HG02970 (cell line): Measurements from ENCODE around the gene MAP2K6.

ENCODE experiments used
- ATAC-seq: cut with Tn5 transposase; IDR thresholded peaks from one replicate; pipeline ENCODE4 v1.9.1; 2021; ENCODE audit warnings: mild to moderate bottlenecking, moderate library complexity, moderate number of reproducible peaks; ENCODE audit not compliant: unreplicated experiment, low FRiP score

Gene MAP2K6

DNA sequence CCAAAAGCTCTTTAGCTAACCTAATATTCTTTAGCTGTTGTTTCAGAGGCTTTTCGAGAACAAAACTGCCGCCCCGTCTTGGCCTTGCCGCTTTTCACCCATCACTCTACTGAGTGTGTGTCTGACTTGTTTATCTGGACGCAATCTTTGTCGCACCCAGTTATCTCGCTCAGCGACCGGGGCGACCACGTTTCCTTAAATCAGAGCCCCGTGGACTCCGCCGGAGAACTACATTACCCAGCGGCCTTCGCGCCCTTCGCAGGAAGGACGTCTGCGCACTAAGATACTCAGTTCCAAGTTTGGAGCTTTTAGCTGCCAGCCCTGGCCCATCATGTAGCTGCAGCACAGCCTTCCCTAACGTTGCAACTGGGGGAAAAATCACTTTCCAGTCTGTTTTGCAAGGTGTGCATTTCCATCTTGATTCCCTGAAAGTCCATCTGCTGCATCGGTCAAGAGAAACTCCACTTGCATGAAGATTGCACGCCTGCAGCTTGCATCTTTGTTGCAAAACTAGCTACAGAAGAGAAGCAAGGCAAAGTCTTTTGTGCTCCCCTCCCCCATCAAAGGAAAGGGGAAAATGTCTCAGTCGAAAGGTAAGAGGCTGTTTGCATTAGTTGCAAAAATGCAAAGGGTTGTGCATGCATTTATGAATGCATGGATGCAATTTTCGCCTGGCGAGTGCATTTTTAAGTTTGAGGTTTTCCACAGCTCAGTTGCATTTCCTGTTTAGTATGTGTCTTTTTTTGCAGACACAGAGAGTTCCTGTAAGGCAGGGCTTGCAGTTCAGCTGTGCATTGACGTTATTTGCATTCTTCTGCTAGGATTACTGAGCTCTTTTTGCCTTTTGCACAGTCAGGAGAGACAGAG, at the start of gene MAP2K6:
Gene MAP2K6, plus strand, starts transcription at position 290 of the 867 bp plus-strand sequence. Its CDS starts 288 bp downstream, at position 578.
- ATAC-seq, result peak; percentile 94

DNA sequence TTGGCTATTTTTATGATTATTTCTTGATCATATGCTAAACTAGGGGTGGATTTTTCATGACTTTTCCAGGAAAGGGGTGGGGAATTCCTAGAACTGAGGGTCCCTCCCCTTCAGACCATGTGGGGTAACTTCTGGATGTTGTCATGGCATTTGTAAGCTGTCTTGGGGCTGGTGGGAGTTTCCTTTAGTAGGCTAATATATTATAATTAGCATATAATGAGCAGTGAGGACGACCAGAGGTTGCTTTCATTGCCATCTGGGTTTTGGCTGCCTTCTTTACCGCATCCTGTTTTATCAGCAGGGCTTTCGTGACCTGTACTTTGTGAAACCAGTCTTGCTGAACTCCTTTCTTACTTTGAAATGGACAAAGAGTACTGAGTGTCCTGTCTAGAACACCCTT, 47.2 kb upstream of the MAP2K6 start:
- peak; percentile 51 for ATAC-seq

DNA sequence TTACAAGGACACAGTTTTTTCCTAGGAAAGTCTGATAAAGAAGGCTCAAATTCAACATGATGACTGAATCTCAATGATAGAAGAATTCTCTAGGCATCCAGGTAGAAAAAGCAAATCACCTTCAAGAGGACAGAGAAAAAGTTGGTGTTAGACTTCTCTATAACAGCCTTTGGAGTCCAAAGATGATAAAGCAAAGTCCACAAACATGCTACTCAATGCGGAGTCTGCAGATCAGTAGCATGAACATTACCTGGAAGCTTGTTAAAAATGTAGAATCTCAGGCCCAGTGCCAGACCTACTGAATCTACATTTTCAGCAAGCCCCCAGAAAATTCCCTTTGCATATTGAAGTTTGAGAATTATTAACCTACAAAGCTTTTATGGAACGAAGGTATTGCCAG, 41.4 kb upstream of the MAP2K6 start:
- ATAC-seq, result no peak

DNA sequence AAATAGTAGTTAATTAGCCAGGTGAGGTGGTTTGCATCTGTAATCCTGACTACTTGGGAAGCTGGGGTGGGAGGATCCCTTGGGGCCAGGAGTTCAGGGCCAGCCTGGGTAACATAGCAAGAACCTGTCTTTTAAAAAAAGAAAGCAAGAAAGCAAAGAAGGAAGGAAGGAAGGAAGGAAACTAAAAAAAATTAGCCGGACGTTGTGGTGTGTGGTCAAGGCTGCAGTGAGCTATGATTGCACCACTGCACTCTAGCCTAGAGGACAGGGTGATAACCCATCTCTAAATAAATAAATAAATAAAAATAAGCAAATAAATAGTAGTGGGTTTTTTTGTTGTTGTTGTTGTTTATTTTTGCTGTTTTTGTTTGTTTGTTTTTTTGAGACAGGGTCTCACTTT, 39.3 kb upstream of the MAP2K6 start:
- no peak for ATAC-seq

DNA sequence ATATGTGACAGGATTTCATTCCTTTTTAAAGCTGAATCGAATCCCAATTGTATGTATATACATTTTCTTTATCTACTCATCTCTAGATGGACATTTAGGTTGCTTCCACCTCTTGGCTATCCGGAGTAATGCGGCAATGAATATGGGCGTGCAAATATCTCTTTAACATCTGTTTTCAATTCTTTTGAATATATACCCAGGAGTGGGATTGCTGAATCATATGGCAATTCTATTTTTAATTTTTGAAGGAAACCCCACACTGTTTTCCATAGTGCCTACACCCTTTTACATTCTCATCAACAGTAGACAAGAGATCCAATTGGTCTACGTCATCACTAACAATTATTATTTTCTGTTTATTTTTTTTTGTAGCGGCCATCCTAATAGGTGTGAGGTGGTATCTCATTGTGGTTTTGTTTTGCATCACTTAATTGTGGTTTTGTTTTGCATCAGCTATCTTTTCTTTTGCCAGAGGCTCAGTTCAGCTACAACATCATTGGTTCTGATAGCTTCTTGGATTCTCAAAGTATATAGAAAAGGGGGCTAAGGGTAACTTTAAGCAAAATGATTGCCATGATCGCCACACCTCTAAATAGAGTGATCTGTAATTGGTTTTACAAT, 25.6 kb upstream of the MAP2K6 start:
- no peak for ATAC-seq

DNA sequence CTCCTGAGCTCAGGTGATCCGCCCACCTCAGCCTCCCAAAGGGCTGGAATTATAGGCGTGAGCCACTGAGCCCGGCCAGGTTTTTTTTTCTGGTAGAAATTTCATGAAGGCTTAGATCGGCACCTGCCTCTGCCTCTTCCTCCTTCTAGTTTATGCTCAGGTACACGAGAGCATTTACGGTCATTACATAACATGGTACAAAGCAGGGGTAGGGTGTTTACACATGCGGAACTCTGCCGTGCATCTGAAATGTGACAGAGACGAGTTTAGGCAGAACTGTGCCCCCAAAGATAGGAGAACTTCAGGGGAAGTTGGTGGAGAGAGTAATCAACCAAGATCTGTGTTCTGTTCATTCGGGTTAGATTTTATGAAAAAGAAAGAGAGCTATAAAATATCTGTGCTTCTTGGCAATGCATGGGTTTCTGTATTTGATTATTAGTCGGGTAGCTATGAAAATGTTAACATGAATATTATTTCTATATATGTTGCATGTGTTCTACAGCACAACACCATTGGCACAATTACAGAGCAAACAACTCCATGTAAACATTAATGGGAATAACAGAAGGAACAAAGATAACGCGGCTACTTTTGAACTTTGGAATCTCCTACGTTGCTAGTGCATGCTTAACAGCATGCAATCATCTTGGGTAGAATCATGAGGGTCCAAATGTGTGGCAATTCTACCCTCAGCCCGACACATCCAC, 23.5 kb upstream of the MAP2K6 start:
- no peak for ATAC-seq

DNA sequence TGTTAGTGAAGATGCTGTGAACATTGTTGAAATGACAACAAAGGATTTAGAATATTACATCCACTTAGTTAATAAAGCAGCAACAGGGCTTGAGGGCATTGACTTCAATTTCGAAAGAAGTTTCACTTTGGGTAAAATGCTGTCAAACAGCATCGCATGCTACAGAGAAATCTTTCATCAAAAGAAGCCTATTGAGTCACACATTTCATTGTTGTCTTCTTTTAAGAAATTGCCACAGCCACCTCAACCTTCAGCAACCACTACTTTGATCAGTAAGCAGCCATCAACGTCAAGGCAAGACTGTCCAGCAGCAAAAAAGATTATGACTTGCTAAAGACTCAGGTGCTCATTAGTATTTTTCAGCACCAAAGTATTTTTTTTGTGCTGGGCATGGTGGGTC, 13.2 kb upstream of the MAP2K6 start:
- ATAC-seq, result no peak

DNA sequence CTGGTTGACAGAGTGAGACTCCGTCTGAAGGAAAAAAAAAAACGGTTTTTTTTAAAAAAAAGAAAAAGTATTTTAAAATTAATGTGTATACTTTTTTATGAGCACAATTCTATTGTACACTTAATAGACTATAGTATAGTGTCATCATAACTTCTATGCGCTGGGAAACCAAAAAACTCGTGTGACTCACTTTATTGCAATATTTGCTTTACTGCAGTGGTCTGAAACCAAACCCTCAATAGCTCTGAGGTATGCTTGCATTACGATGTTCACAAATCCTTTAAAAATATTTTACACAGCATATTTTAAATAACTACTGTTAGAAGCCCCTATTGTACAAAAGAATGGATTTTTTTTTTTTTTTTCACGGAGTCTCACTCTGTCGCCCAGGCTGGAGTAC, 12.4 kb upstream of the MAP2K6 start:
- ATAC-seq, result no peak

DNA sequence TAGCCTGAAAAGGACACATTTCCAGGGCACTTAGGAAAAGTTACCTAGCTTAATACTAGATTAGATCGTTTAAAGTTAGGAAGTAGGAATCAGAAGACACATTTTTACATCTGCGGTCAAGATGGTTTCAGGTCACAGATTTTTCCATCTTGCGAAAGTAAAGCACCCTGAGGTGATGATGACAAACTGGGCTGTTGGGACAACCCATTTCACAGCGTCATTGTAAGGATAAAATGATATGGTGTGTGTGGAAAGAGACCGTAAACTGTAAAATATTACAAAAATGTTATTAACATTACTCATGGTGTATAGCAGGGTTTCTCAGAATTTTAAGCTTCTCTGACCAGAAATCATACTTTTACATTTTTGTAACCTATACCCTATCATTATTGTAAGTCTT, 10.1 kb upstream of the MAP2K6 start:
- no peak for ATAC-seq

DNA sequence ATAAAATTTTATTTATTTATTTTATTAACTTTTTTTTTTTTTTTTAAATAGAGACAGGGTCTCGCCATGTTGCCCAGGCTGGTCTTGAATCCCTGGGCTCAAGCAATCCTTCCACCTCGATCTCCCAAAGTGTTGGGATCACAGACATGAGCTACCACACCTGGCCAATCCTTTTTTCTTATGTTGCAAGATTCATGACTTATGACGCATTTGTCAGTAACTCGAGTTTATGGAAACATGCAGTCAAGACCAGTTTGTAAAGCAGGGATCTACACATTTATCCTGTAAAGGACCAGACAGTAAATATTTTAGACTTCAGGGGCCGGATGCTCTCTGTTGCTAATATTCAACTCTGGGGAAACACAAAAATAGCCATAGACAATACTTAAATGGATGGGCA, 9.4 kb upstream of the MAP2K6 start:
- ATAC-seq, result no peak

DNA sequence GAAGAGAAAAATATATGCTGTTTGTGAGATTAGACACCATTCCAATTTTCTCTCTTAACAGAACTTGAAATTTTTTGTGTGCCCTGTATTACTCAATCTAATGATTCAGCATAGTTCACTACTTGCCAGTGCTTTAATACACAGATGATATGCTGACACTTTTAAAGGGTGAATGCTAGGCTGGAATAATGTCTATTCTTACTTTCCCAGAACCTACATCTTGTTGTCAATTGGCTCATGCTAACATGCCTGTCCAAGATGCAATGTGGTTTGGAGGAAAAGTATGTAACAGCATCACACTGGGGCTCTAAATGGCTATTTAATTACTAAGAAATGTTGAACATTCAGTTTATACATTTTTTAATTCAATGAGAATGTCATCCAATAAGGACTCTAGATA, 7.6 kb upstream of the MAP2K6 start:
- ATAC-seq, result no peak

DNA sequence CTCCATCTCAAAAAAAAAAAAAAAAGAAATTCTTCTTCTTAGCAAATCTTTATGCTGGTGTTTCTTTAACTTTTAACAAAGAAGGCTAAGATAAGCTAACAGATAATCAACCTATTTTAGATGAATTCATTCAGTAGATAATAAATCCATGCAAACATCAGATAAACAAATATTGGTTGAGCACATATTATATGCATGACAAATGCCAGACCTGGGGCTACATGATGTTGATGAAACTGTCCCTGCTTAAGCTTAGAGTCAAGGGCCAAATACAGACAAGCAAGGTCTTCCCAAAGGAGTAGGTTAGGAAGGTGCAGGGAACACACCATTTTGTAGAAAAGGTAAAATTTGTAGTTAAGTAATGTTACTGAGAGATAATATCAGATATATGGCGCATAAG, 6.7 kb upstream of the MAP2K6 start:
- ATAC-seq, result no peak

DNA sequence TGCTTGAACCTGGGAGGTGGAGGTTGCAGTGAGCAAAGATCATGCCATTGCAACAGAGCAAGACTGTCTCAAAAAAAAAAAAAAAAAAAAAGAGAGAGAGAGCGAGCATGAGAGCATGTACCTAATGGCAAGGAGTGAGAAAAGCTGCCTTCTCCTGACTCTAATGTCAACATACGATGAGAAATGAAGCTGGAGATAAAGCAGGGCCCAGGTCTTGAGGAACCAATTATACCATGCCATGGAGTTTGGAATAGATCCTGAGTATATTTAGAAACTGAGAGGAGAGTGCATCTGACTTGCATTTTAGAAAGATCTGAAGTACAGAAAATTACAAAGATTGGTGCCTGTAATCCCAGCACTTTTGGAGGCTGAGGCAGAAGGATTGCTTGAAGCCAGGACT, 3.8 kb upstream of the MAP2K6 start:
- no peak for ATAC-seq

DNA sequence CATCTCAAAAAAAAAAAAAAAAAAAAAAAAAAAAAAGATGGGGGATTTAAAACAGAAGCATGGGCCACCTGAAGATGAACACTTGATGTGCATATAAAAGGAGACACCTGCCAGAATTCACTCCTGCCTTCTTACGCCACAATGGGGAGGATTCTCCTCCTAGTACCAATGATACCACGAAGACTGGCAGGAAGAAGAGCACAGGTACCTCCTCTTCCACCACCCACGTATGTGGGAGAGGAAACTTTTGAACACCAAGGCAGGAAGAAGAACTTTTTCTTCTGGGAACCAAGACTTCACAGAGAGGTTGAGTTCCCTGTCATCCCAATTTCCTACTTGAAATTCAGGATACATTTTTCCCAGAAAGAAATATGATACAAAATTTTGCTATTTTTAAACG, 2.7 kb upstream of the MAP2K6 start:
- ATAC-seq, result no peak

DNA sequence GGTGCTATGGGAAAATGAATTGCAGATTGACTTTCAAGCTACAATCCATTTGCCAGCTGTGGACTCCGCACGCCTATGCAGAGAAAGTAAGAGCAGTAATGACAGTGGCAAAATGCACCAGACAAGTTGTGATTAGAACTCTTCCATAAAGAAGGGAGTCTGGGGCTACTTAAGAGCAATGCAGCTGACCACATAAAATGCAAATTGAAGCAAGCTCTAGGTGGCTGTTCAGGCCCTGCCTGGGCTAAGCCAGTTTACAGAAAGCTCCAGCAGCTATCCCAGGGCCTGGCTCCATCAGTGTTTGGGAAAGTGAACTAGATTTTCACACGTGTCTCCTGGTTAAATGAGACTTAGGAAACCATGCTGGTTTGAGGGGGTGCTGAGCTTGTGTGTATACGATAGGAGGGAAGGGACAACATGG, 2.2 kb upstream of the MAP2K6 start:
- no peak for ATAC-seq

DNA sequence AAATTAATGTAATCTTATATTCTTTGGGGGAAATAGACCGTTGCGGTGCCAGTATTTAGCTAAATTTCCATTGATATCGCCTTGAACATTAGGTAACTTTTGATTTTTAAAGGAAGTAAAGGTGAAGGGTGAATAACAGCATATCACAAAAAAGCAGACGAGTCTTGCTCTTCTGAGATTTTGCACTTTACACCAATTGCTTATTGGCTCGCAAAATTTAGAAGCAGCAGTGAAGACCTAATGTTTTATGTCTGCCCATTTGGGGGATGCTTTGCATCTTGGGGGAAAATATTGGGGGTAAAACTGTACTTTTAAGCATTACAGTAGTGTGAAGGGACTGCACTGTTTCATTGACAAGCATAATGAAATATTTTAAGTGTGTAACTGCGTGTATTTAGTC, 934 bp downstream of the MAP2K6 start:
- no peak for ATAC-seq

DNA sequence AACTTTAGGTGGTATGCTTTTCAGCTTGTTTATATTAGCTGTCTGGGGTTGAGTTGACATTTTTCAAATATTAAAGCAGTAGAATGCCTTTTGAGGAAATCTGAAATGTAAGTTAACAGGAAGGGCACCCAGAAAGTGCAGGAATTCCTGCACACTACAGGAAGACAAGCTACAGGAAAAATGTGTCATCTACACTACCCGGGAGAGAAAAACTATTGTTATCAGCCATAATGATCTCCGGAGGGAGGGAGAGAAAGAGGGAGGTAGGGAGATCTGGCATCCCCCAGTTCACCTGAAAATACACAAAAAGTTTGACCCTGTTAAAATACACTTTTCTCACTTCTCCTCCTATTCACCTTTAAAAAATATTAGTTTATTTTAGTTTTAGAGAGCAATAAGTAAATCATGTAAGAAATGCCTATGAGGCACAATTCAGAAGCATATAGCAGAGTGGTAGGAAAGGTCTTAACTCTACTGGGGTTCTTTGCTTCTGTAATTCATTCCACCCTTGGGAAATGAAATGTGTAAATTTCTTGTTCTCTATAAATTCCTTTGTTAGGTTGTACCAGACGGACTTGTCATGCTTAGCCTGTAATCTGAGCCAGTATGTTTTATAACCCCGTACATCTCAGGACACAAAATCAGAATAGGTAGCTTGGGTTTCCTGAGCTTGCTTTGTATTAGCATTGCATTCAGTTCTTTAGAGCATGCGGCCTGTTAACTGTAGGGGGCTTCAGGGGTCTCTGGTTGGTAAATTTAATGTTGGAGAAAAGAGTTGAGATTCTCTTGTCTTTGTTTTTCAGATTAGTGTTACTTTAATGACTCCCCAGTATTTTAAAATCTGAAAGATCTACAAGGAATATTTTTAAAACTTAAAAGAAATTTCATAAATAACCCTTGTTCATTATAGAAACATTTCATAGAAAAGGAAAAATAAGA, 3.3 kb downstream of the MAP2K6 start:
- ATAC-seq, result no peak

DNA sequence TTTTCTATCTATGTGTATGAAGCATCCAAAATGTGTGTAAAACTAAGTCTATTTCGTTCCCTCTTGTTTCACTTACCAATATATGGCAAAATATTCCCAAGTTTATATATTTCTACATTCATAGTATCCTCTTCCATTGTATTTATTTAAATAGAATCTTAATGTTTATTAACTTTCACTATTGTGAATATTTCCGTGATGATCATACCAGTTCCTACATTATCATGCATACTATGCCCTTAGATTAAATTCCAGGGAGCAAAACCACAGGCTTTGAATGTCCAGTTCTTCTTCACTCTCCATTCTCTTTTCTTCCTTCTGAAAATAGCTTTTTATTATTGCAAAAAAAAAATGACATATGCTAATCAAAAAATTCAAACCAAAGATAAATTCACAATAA, 4.0 kb downstream of the MAP2K6 start:
- no peak for ATAC-seq

DNA sequence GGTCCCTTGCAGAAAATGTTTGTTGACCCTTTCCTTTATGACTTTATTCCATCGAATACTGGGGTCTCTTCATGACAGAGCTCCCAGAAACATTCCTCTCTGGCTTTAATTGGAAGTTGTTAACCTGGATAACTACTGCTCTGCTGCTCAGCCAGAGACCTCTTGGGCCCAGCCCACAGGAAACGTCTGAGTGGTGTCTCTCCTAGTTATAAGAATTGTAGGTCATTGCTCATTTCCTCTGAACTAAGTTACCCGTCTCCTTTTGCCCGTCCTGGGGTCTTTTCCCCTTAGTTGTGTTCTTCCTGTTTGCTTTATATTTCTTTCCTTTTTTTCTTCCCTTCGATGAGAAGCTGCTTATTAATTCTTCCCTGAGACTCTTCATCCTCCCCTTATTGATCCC, 9.0 kb downstream of the MAP2K6 start:
- ATAC-seq, result no peak

DNA sequence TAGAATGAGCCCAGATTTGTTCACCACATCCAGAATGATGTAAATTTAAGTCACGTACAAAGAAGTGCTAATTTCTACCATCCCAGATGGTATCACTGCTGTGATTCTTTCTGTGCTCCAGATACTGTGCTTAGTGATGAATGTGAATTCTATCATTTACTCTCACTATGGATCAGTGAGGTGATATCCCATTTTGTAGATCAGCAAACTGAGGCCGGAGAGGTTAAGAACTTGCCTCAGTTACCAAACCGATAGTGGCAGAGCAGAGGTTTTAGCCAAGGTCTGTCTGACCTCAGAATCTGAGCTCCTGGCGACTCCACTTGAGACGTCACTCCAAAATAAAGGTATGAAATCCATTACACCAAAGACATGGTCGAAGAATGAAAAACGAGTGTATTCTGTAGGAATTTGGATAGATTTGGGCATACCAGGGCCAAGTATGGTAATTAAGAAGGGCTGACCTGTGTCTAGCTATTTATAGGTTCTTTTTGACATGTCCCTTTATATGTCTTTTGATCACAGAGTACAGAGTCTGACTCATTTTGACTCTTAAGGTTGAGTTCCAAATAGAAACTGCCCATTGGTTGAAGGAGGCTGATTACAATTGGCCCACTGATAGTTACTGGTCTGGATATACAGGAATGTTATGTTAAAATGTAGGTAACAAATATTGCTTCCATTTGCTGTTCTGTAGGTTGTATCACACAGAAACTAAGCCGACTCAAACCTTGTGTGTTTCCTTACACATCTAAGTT, 10.0 kb downstream of the MAP2K6 start:
- ATAC-seq, result no peak
